ENCODE results near the gene ADAMTS12.

ADAMTS12 gene

DNA sequence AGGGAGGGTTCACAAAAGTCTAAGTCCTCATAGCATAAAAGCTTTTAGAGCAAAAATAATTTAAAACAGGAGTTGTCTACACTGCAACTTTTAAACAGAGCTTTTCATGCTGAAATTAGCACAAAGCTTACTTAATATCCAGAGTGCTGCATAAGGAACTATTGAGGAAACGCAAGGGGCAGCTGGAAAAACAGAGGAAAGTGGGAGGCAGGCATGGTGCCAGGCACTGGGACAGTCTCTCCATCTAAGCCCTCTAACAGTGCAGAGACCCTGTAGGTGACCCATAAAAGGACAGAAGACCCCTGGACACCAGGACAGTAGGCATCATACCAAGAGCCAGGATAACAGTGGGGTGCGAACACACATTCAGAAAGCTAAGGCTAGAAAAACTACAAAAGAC is 49.3 kb downstream of the ADAMTS12 start:
- DNase-seq (ENCODE audit: extremely low read depth, low read depth), result no peak
- TF ChIP-seq, protein P1, sequence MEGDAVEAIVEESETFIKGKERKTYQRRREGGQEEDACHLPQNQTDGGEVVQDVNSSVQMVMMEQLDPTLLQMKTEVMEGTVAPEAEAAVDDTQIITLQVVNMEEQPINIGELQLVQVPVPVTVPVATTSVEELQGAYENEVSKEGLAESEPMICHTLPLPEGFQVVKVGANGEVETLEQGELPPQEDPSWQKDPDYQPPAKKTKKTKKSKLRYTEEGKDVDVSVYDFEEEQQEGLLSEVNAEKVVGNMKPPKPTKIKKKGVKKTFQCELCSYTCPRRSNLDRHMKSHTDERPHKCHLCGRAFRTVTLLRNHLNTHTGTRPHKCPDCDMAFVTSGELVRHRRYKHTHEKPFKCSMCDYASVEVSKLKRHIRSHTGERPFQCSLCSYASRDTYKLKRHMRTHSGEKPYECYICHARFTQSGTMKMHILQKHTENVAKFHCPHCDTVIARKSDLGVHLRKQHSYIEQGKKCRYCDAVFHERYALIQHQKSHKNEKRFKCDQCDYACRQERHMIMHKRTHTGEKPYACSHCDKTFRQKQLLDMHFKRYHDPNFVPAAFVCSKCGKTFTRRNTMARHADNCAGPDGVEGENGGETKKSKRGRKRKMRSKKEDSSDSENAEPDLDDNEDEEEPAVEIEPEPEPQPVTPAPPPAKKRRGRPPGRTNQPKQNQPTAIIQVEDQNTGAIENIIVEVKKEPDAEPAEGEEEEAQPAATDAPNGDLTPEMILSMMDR (IDR thresholded peaks at IDR 0.05; ENCODE audit: low read depth, low read length), result no peak

DNA sequence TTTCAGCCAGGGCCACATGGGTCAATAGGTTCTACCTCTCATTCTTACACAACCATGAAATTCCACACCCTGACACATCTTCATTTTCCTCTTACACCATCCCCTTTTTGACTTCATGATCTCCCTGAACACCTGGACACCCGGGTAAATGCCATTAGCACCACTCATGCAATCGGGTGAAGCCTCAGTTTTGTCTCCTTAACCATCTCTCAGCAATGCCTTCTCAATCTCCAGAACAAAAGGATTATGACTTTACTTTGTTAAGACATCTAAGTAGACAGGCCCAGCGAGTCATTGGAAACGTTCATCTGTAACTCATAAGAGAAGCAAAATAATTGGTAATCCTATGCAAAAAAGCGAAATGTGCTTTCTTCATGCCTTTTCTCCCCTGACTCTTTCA is 49.9 kb downstream of the ADAMTS12 start:
- TF ChIP-seq, protein P1 (IDR thresholded peaks at IDR 0.05; ENCODE audit: low read depth, low read length), result no peak
- DNase-seq (ENCODE audit: extremely low read depth, low read depth), result no peak

DNA sequence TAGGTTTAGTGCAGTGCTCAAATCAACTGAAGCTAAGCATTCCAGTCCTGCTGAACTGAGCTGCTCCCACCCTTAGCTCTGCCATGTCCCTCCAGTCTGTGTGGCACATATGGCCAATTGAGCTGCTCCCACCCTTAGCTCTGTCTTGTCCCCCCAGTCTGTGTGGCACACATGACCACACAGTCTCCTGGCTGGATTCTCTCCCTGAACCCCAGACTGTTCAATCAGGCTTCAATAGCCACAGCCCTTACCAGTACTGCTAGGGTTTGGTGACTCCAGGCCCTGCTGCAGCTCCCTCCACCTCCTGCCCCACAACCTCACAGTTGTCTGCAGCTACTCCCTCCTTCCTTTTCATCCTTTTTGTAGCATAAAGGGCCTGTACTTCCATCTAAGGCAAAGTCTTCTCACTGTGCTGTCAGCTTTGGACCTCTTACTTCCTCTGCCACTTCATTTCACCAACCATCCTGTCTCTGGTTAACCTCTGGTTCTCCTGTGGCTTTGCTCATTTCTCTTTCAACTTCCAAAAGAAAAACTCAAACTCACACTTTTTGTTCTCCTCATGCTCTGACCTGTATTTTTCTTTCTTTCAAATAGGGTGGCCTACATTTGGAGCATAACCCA is 50.8 kb downstream of the ADAMTS12 start:
- TF ChIP-seq, protein P1 (IDR thresholded peaks at IDR 0.05; ENCODE audit: low read depth, low read length), result no peak
- DNase-seq (ENCODE audit: extremely low read depth, low read depth), result no peak

- no peak for DNase-seq (ENCODE audit: extremely low read depth, low read depth)
- TF ChIP-seq, protein P1 (IDR thresholded peaks at IDR 0.05; ENCODE audit: low read depth, low read length), result no peak
Measured at GRCh38 chr5:33837301-33837700, 54.5 kb downstream of the ADAMTS12 start.

DNA sequence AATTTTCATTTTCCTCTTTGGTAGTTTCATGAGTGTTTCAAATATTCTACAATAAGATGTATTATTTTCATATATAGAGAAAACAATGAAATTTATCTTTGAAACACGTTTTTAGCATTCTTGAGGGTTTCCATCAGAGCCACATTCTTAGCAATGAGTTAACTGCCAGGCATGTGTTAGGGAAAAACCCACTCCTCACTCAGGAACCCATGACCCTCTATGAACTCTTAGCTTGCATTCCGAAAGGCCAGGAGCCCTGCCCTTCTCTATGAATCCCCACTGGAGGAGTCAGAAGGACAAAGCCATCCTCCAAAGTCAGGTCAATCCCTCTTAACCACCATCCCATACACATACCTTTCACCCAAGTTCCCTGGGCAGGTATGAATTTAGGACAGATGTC is 57.5 kb downstream of the ADAMTS12 start:
- no peak for DNase-seq (ENCODE audit: extremely low read depth, low read depth)
- TF ChIP-seq, protein P1 (IDR thresholded peaks at IDR 0.05; ENCODE audit: low read depth, low read length), result no peak

GRCh38 chr5:33833237-33833575 is 58.6 kb downstream of the ADAMTS12 start:
- TF ChIP-seq, protein P1 (IDR thresholded peaks at IDR 0.05; ENCODE audit: low read depth, low read length), result no peak
- DNase-seq (ENCODE audit: extremely low read depth, low read depth), result no peak

DNA sequence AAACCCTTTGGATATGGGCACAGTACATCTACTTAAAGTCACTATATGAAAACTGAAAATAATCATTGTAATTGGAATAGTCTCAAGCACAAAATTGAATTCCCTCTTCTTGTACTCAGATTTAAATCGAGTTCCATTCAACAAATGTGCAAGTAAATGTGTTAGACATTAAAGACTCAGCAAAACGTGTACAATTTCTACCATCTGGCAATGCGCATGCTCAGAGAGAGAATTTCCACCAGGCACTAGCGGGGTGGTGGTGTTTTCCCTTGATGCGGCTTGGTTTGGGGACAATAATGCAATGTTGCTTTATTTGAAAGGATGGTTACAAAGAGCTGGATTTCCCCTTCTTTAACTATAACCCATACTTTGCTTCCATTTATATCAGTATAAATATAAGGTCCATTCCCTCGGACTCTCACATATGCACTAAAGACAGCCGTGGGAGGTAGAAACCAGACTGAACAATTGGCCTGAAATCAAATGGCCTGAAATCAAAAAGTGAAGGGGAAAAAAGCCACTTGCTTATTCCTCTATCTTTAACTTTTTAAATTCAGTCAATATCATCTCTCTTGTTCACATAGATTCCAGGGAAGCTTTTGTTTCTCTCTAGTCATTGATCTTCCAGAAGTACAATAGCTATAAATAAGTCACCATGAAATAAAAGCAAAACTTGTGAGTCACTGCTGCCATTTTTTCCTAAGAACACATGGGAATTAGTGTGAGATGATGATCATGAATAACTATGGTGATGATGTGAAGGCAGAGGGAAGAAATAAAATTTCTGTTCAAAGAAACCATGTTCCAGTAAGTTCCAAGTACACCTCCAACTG is 59.2 kb downstream of the ADAMTS12 start:
- no peak for DNase-seq (ENCODE audit: extremely low read depth, low read depth)

More for the DNA sequence above, 59.2 kb downstream of the ADAMTS12 start:
- TF ChIP-seq, protein P1 (IDR thresholded peaks at IDR 0.05; ENCODE audit: low read depth, low read length), result no peak
